Activated CD4-positive, CD25-positive, alpha-beta regulatory T cell treated with anti-CD3 and anti-CD28 coated beads, Interleukin-2, amount 50 U/mL, for 24 hours (primary cell): ENCODE data around the gene FOXB1.

Experiments
- ATAC-seq, 2 donors: fragments of 150-1000 bp; cut with Tn5 transposase; one replicate each; pipeline ENCODE4 v1.10.0; 2021; ENCODE audit warnings: mild to moderate bottlenecking in 1 of 2, moderate library complexity in 1 of 2

Gene FOXB1

GRCh38 chr15:59999612-60000112 is 4.4 kb upstream of the FOXB1 start:
- no peak for ATAC-seq

- ATAC-seq = no peak
Measured at GRCh38 chr15:60000113-60000823, 3.8 kb upstream of the FOXB1 start.

GRCh38 chr15:60000824-60001609 is 3.1 kb upstream of the FOXB1 start:
- ATAC-seq = no peak

GRCh38 chr15:60001610-60002527 is 2.2 kb upstream of the FOXB1 start:
- no peak for ATAC-seq

GRCh38 chr15:60002528-60003218 is 1.4 kb upstream of the FOXB1 start:
- ATAC-seq = no peak

- no peak for ATAC-seq
Measured at GRCh38 chr15:60003243-60004008, 685 bp upstream of the FOXB1 start.

GRCh38 chr15:60004846-60005351 is 788 bp downstream of the FOXB1 start:
- ATAC-seq = no peak

GRCh38 chr15:60005352-60006202 is 1.5 kb downstream of the FOXB1 start:
- peak in 1 of 2 donors; percentile 19 for ATAC-seq

GRCh38 chr15:60006203-60006862 is 2.2 kb downstream of the FOXB1 start:
- peak; percentile 69 to 73 for ATAC-seq

- ATAC-seq = no peak
Measured at GRCh38 chr15:60006873-60007272, 2.8 kb downstream of the FOXB1 start.

- no peak for ATAC-seq
Measured at GRCh38 chr15:60009124-60009960, 5.2 kb downstream of the FOXB1 start.

- ATAC-seq = no peak
Measured at GRCh38 chr15:60009980-60010732, 6.0 kb downstream of the FOXB1 start.

GRCh38 chr15:60010858-60011257 is 6.7 kb downstream of the FOXB1 start:
- ATAC-seq = no peak

- ATAC-seq = no peak
Measured at GRCh38 chr15:60012695-60013094, 8.6 kb downstream of the FOXB1 start.

- ATAC-seq = peak; percentile 28 to 58
Measured at GRCh38 chr15:60017538-60018520, 13.7 kb downstream of the FOXB1 start.

- ATAC-seq = no peak
Measured at GRCh38 chr15:60020736-60021135, 16.6 kb downstream of the FOXB1 start.
